GM12878 (cell line): Measurements from ENCODE around the gene KCNAB2. TPM values are rescaled to one million over a fixed set of nuclear protein-coding genes. Genes with fewer than 3 reads are reported as not detected.

Source experiments
- ATAC-seq: fragments of 200-7000 bp; cut with Tn5 transposase; 3 replicates; pipeline ENCODE4 v1.9.1; 2020; ENCODE audit warnings: mild to moderate bottlenecking, moderate library complexity
- BruUV-seq: library from RNA; stranded (reverse); fragments of 400-500 nt; replicated peaks from 2 replicates; lab custom pipeline; 2021; lab: Mats Ljungman, UMichigan
- CTCF ChIA-PET: fragments of 300-600 bp; sonication (Branson Sonifier 250); formaldehyde crosslinking; extraction: SDS; loops from one replicate; lab custom pipeline; 2021; ENCODE audit warnings: inconsistent platforms; lab: Yijun Ruan, JAX
- POLR2A ChIA-PET: fragments of 350-600 bp; formaldehyde crosslinking; extraction: SDS; loops from one replicate; lab custom pipeline; 2021; ENCODE audit warnings: inconsistent platforms; lab: Charles Lee
- RAD21 ChIA-PET: fragments of 300-600 bp; sonication (Branson Sonifier 250); formaldehyde crosslinking; loops from one replicate; lab custom pipeline; 2023; ENCODE audit warnings: antibody characterized with exemption; ENCODE audit not compliant: unreplicated experiment; lab: Charles Lee
- SMC1A ChIA-PET: fragments of 300-600 bp; sonication (Branson Sonifier 250); formaldehyde crosslinking; loops from one replicate; lab custom pipeline; 2023; ENCODE audit not compliant: unreplicated experiment, uncharacterized antibody; lab: Charles Lee
- DNase-seq: peaks from one replicate; pipeline ENCODE4 v3.0.0-alpha.2; 2011; ENCODE audit warnings: low read depth, low spot score
- FAIRE-seq: peaks from 3 replicates; lab custom pipeline; 2011; peaks lifted over from hg19 to GRCh38; lab: Jason Lieb, UNC
- H2AFZ ChIP-seq: 2 replicates; pipeline ENCODE4 v1.6.0; 2011; ENCODE audit warnings: low read depth, low read length, control low read depth; ENCODE audit not compliant: control insufficient read depth
- H3K27ac ChIP-seq: 2 replicates; pipeline ENCODE4 v1.5.1; 2011; ENCODE audit warnings: control low read depth; ENCODE audit not compliant: control insufficient read depth, insufficient read depth
- H3K27me3 ChIP-seq, 2 experiments: replicated peaks in 1 of 2; 2 replicates each; pipeline versions ENCODE4 v1.6.0 to v1.6.1; 2011; ENCODE audit warnings: low read length in 1 of 2; ENCODE audit not compliant: control insufficient read depth in 2 of 2, insufficient read depth in 2 of 2
- H3K36me3 ChIP-seq, 2 experiments: 2 replicates each; pipeline ENCODE4 v1.5.1; 2011; ENCODE audit warnings: low read length in 1 of 2; ENCODE audit not compliant: control insufficient read depth in 2 of 2, insufficient read depth in 2 of 2
- H3K4me1 ChIP-seq: 2 replicates; pipeline ENCODE4 v1.6.1; 2011; ENCODE audit warnings: mild to moderate bottlenecking, low read length, moderate library complexity, mixed read lengths; ENCODE audit not compliant: control insufficient read depth, insufficient read depth
- H3K4me2 ChIP-seq: 2 replicates; pipeline ENCODE4 v1.6.0; 2011; ENCODE audit warnings: control low read depth; ENCODE audit not compliant: control insufficient read depth, insufficient read depth
- H3K4me3 ChIP-seq: fragments of 200-600 bp; sonication (generic); 2 replicates; pipeline ENCODE4 v1.5.1; 2016
- H3K79me2 ChIP-seq: 2 replicates; pipeline ENCODE4 v1.6.0; 2011; ENCODE audit warnings: low read length; ENCODE audit not compliant: control insufficient read depth, insufficient read depth
- H3K9ac ChIP-seq: 2 replicates; pipeline ENCODE4 v1.8.0; 2011; ENCODE audit warnings: low read length, control low read depth, mixed read lengths; ENCODE audit not compliant: control insufficient read depth, insufficient read depth
- H3K9me3 ChIP-seq: replicated peaks from 3 replicates; pipeline ENCODE4 v1.5.1; 2011; ENCODE audit warnings: mild to moderate bottlenecking, low read length; ENCODE audit not compliant: control insufficient read depth, insufficient read depth
- H4K20me1 ChIP-seq: 2 replicates; pipeline ENCODE4 v1.6.0; 2011; ENCODE audit not compliant: control insufficient read depth, insufficient read depth
- BCLAF1 ChIP-seq: fragments of 450-650 bp; IDR thresholded peaks from 2 replicates; pipeline ENCODE4 v1.6.1; 2017; ENCODE audit warnings: antibody characterized with exemption, mild to moderate bottlenecking, moderate library complexity
- CREB1 ChIP-seq: IDR thresholded peaks from 2 replicates; pipeline ENCODE4 v1.6.1; 2012; ENCODE audit warnings: low read depth, mild to moderate bottlenecking, inconsistent platforms
- E2F8 ChIP-seq: fragments of 450-650 bp; IDR thresholded peaks from 2 replicates; pipeline ENCODE4 v1.6.1; 2018; ENCODE audit warnings: mild to moderate bottlenecking, low read depth, moderate library complexity; ENCODE audit not compliant: partially characterized antibody
- EP300 ChIP-seq, 2 experiments: fragments of 150-350 bp in 1 of 2; IDR thresholded peaks; 2 replicates each; pipeline ENCODE4 v1.6.1; 2011 to 2012; ENCODE audit warnings: low read depth in 2 of 2, low read length in 2 of 2, borderline replicate concordance in 1 of 2, improper control_type of control experiment in 1 of 2, inconsistent platforms in 1 of 2; ENCODE audit not compliant: control insufficient read depth in 1 of 2
- HDAC2 ChIP-seq: fragments of 200-600 bp; sonication (generic); IDR thresholded peaks from 2 replicates; pipeline ENCODE4 v1.6.1; 2017
- IKZF2 ChIP-seq, 2 experiments: fragments of 450-650 bp; IDR thresholded peaks; 2 replicates each; pipeline ENCODE4 v1.6.1; 2017; ENCODE audit warnings: mild to moderate bottlenecking in 2 of 2, moderate library complexity in 2 of 2
- JUND ChIP-seq: IDR thresholded peaks from 2 replicates; pipeline ENCODE4 v1.6.1; 2012; ENCODE audit warnings: low read depth, mild to moderate bottlenecking, low read length, improper control_type of control experiment, moderate library complexity
- LARP7 ChIP-seq: fragments of 450-650 bp; IDR thresholded peaks from 2 replicates; pipeline ENCODE4 v1.6.1; 2017; ENCODE audit warnings: mild to moderate bottlenecking
- MEF2B ChIP-seq: fragments of 450-650 bp; IDR thresholded peaks from 2 replicates; pipeline ENCODE4 v1.6.1; 2018; ENCODE audit warnings: mild to moderate bottlenecking, moderate library complexity; ENCODE audit not compliant: partially characterized antibody, poor library complexity, severe bottlenecking
- MTA3 ChIP-seq: IDR thresholded peaks from 2 replicates; pipeline ENCODE4 v1.6.1; 2012; ENCODE audit warnings: low read length, inconsistent platforms, borderline replicate concordance
- NFIC ChIP-seq: IDR thresholded peaks from 2 replicates; pipeline ENCODE4 v1.6.1; 2012; ENCODE audit warnings: low read depth, mild to moderate bottlenecking, inconsistent platforms, low read length, moderate library complexity
- SREBF2 ChIP-seq: IDR thresholded peaks from 2 replicates; pipeline ENCODE4 v1.6.1; 2012; ENCODE audit warnings: mild to moderate bottlenecking, low read length
- SRF ChIP-seq, 2 experiments: IDR thresholded peaks; 2 replicates each; pipeline ENCODE4 v1.6.1; 2011; ENCODE audit warnings: low read depth in 2 of 2, low read length in 2 of 2, mild to moderate bottlenecking in 1 of 2, moderate library complexity in 1 of 2
- STAT1 ChIP-seq: fragments of 450-650 bp; conservative IDR thresholded peaks from 2 replicates; pipeline ENCODE4 v1.6.1; 2014; ENCODE audit warnings: antibody characterized with exemption, mild to moderate bottlenecking
- SUPT20H ChIP-seq: IDR thresholded peaks from 2 replicates; pipeline ENCODE4 v1.6.1; 2011; ENCODE audit warnings: low read depth, mild to moderate bottlenecking, low read length, moderate library complexity, borderline replicate concordance; ENCODE audit not compliant: control insufficient read depth
- TCF12 ChIP-seq: IDR thresholded peaks from 2 replicates; pipeline ENCODE4 v1.6.1; 2011; ENCODE audit warnings: low read depth, mild to moderate bottlenecking, low read length
- WGBS: methylation state at CpG from one replicate; pipeline ENCODE4 v1.1.6; 2016; ENCODE audit warnings: low lambda C conversion rate; ENCODE audit not compliant: insufficient replicate concordance, insufficient coverage; ENCODE audit errors: missing lambda C conversion rate; 5-methylcytosine and 5-hydroxymethylcytosine counted together
- in situ Hi-C: fragments of 300-500 bp; cut with MboI; formaldehyde crosslinking; loops from 9 replicates; pipeline ENCODE4 v1.14.3; 2018; ENCODE audit warnings: mixed read lengths
- intact Hi-C: fragments of 100-400 bp; cut with micrococcal nuclease; formaldehyde crosslinking; loops from one replicate; pipeline ENCODE4 v1.14.2; 2022; ENCODE audit not compliant: unreplicated experiment
- polyA plus RNA-seq, 11 experiments: library from polyadenylated mRNA; depleted of rRNA in 4 of 11; unstranded in 6 of 11; stranded (reverse) in 5 of 11; fragments of >200 nt; fragmentation: Nextera tagmentation in 4 of 11; fragmentation: Illumina TruSeq in 1 of 11; extraction: Ambion mirVana in 4 of 11; extraction: Trizol in 1 of 11; gene quantifications; 1 replicate in 1 of 11; 2 replicates in 10 of 11; pipeline versions ENCODE4 v1.2.1 to v1.2.3, GENCODE V29; 2011 to 2016; ENCODE audit warnings: inconsistent platforms in 2 of 11, missing spikeins in 2 of 11, low read depth in 1 of 11
- total RNA-seq, 4 experiments: library from RNA; depleted of rRNA in 3 of 4; stranded (reverse); fragments of >200 nt in 3 of 4; fragmentation: Illumina TruSeq in 1 of 4; extraction: Trizol in 1 of 4; gene quantifications; 2 replicates each; pipeline versions ENCODE4 v1.2.1 to v1.2.3, GENCODE V29; 2013 to 2021

The KCNAB2 gene
- total and polyA plus RNA-seq, 10 of the 15 experiments (the other 5 are each of a cell fraction or from before 2014, with no cell fraction given), result 2.9 to 123 (median 62.4) TPM

GRCh38 chr1:6096243-6097116 lies 50.8 kb downstream of the KCNAB2 start:
- POLR2A ChIA-PET, result no interaction called here
- Histone ChIP-seq H3K9ac (no peak overlapping the region), H3K79me2 (no peaks in the 10 kb centered on the region), H4K20me1 (no peaks in the 10 kb centered on the region), H3K4me2 (no peak overlapping the region), H3K27ac (no peak overlapping the region), H3K4me1 (no peaks in the 10 kb centered on the region), H3K4me3 (no peak overlapping the region), H3K27me3 (no peaks in the 10 kb centered on the region), H2AFZ (no peak overlapping the region), H3K36me3 (peaks cover 0 to 14% of the 10 kb centered on the region in 2 experiments; a peak in 3 of 4 replicates), H3K9me3 (no peaks in the 10 kb centered on the region)
- in situ Hi-C loops, result no loop called here
- no peak for DNase-seq
- no TSS peak for BruUV-seq
- ATAC-seq, result no peak
- no peak for FAIRE-seq
- intact Hi-C loops, result no loop called here
- SMC1A ChIA-PET, result no interaction called here
- CTCF ChIA-PET, result no interaction called here
- 95% methylated on average over 23 of the region's 23 CpGs for whole genome bisulfite sequencing
- RAD21 ChIA-PET, result no interaction called here
- TF ChIP-seq E2F8 (no peak), TCF12 (no peak), SUPT20H (no peak), CREB1 (no peak), SREBF2 (no peak), JUND (no peak), HDAC2 (no peak), EP300 (IDR thresholded peaks at IDR 0.05; ENCODE audit: borderline replicate concordance in 1 of 2, control insufficient read depth in 1 of 2, low read depth in 2 of 2, low read length in 2 of 2) (no peak), LARP7 (no peak), SRF (IDR thresholded peaks at IDR 0.05; ENCODE audit: low read depth in 2 of 2, low read length in 2 of 2) (no peak), MEF2B (no peak), STAT1 (no peak), BCLAF1 (no peak), NFIC (no peak), IKZF2 (IDR thresholded peaks at IDR 0.05) (no peak), MTA3 (no peak)
